ENCODE results near the gene FSIP1. TPM values are rescaled to one million over a fixed set of nuclear protein-coding genes. Genes with fewer than 3 reads are reported as not detected.

The FSIP1 gene
- polyA plus RNA-seq, 3 donors, result 0.10 to 0.48 (median 0.21) TPM

DNA sequence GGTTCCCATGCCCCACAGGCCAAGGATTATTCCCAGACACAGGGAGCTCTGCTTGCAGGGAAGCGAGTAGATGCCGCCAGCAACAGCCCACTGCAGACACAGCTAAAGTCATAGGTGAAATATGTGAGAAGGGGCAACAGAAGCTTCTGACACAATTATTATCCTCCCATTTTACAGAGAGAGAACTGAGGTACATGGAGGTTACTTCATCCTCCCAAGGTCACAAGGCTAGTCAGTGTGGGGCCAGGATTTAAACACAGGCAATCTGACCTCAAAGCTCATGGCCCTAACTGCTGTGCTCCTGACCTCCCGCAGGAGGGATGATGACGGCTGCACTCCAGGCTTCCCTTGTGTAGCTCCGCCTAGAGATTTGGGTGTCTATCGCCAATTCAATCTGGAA, 15.7 kb upstream of the FSIP1 start:
- H3K27me3 Mint-ChIP-seq (ENCODE audit: low read depth in 3 of 3), result peaks cover 2 to 8% (median 7%) of the 10 kb centered on the region in 3 donors
- H3K27ac ChIP-seq (ENCODE audit: low read depth in 1 of 2, low read length in 2 of 2), result no peak overlapping the region
- no peaks in the 10 kb centered on the region for H3K36me3 Mint-ChIP-seq
- DNase-seq, result no peak
- H3K4me3 ChIP-seq (replicated peaks in 1 of 3; ENCODE audit: low read depth in 2 of 3, low read length in 3 of 3), result no peak overlapping the region
- H3K4me2 ChIP-seq (replicated peaks; ENCODE audit: extremely low read depth, low read length, poor library complexity, severe bottlenecking), result no peak overlapping the region
- H3K79me2 ChIP-seq (ENCODE audit: insufficient read depth, low read length), result no peaks in the 10 kb centered on the region
- peaks cover 11 to 12% of the 10 kb centered on the region in 2 donors for H3K4me1 ChIP-seq (ENCODE audit: control insufficient read depth in 1 of 2, insufficient read depth in 2 of 2, low read length in 2 of 2)
- no peaks in the 10 kb centered on the region for H3K36me3 ChIP-seq (replicated peaks in 1 of 2; ENCODE audit: control insufficient read depth in 1 of 2, insufficient read depth in 2 of 2, low read length in 2 of 2)
- peaks cover 0 to 3% of the 10 kb centered on the region in 2 donors for H3K27me3 ChIP-seq (ENCODE audit: control insufficient read depth in 2 of 2, insufficient read depth in 2 of 2, low read length in 2 of 2)
- intact Hi-C loops (cut with micrococcal nuclease), result no loop called here
- WGBS (ENCODE audit: insufficient coverage), result 100% methylated on average over 1 of the region's 6 CpGs
- H2AFZ ChIP-seq (ENCODE audit: insufficient read depth, low read depth, low read length, poor library complexity, severe bottlenecking), result no peak overlapping the region
- TF ChIP-seq, protein P1, sequence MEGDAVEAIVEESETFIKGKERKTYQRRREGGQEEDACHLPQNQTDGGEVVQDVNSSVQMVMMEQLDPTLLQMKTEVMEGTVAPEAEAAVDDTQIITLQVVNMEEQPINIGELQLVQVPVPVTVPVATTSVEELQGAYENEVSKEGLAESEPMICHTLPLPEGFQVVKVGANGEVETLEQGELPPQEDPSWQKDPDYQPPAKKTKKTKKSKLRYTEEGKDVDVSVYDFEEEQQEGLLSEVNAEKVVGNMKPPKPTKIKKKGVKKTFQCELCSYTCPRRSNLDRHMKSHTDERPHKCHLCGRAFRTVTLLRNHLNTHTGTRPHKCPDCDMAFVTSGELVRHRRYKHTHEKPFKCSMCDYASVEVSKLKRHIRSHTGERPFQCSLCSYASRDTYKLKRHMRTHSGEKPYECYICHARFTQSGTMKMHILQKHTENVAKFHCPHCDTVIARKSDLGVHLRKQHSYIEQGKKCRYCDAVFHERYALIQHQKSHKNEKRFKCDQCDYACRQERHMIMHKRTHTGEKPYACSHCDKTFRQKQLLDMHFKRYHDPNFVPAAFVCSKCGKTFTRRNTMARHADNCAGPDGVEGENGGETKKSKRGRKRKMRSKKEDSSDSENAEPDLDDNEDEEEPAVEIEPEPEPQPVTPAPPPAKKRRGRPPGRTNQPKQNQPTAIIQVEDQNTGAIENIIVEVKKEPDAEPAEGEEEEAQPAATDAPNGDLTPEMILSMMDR (IDR thresholded peaks at IDR 0.05), result no peak
- H4K20me1 ChIP-seq (ENCODE audit: insufficient read depth, low read length), result no peaks in the 10 kb centered on the region
- no peaks in the 10 kb centered on the region for H3K9me3 Mint-ChIP-seq
- no peak overlapping the region for H3K4me3 Mint-ChIP-seq
- H3K27ac Mint-ChIP-seq, result no peak overlapping the region
- peaks cover 16% of the 10 kb centered on the region for H3K4me1 Mint-ChIP-seq
- H3K9ac ChIP-seq (ENCODE audit: insufficient read depth, low read length, poor library complexity, severe bottlenecking), result no peak overlapping the region
- no peaks in the 10 kb centered on the region for H3K9me3 ChIP-seq (replicated peaks in 1 of 2; ENCODE audit: control insufficient read depth in 1 of 2, insufficient read depth in 1 of 2, low read length in 2 of 2)

- peaks cover 11 to 12% of the 10 kb centered on the region in 2 donors for H3K4me1 ChIP-seq (ENCODE audit: control insufficient read depth in 1 of 2, insufficient read depth in 2 of 2, low read length in 2 of 2)
- TF ChIP-seq, protein P1 (IDR thresholded peaks at IDR 0.05), result no peak
- H3K36me3 ChIP-seq (replicated peaks in 1 of 2; ENCODE audit: control insufficient read depth in 1 of 2, insufficient read depth in 2 of 2, low read length in 2 of 2), result no peaks in the 10 kb centered on the region
- H3K9me3 Mint-ChIP-seq, result no peaks in the 10 kb centered on the region
- H3K36me3 Mint-ChIP-seq, result no peaks in the 10 kb centered on the region
- H3K27ac Mint-ChIP-seq, result no peak overlapping the region
- no peak for DNase-seq
- no peak overlapping the region for H2AFZ ChIP-seq (ENCODE audit: insufficient read depth, low read depth, low read length, poor library complexity, severe bottlenecking)
- 87% methylated on average over 5 of the region's 6 CpGs for WGBS (ENCODE audit: insufficient coverage)
- H3K9ac ChIP-seq (ENCODE audit: insufficient read depth, low read length, poor library complexity, severe bottlenecking), result no peak overlapping the region
- H3K27me3 Mint-ChIP-seq (ENCODE audit: low read depth in 3 of 3), result peaks cover 2 to 8% (median 7%) of the 10 kb centered on the region in 3 donors
- no peaks in the 10 kb centered on the region for H3K9me3 ChIP-seq (replicated peaks in 1 of 2; ENCODE audit: control insufficient read depth in 1 of 2, insufficient read depth in 1 of 2, low read length in 2 of 2)
- peaks cover 0 to 3% of the 10 kb centered on the region in 2 donors for H3K27me3 ChIP-seq (ENCODE audit: control insufficient read depth in 2 of 2, insufficient read depth in 2 of 2, low read length in 2 of 2)
- no peak overlapping the region for H3K4me2 ChIP-seq (replicated peaks; ENCODE audit: extremely low read depth, low read length, poor library complexity, severe bottlenecking)
- no peak overlapping the region for H3K4me3 ChIP-seq (replicated peaks in 1 of 3; ENCODE audit: low read depth in 2 of 3, low read length in 3 of 3)
- peaks cover 16% of the 10 kb centered on the region for H3K4me1 Mint-ChIP-seq
- intact Hi-C loops (cut with micrococcal nuclease), result no loop called here
- H3K79me2 ChIP-seq (ENCODE audit: insufficient read depth, low read length), result no peaks in the 10 kb centered on the region
- no peak overlapping the region for H3K27ac ChIP-seq (ENCODE audit: low read depth in 1 of 2, low read length in 2 of 2)
- H3K4me3 Mint-ChIP-seq, result no peak overlapping the region
- no peaks in the 10 kb centered on the region for H4K20me1 ChIP-seq (ENCODE audit: insufficient read depth, low read length)
Measured at GRCh38 chr15:39797407-39797806, 14.8 kb upstream of the FSIP1 start.

Measured in CD14-positive monocyte (primary cell).